ENCODE results near the gene MTRFR.
"Not testable (repeated sequence)": the region's sequence is repeated elsewhere in the genome, so short reads cannot be mapped to it uniquely, and the experiment has no call there.

Gene MTRFR

GRCh38 chr12:123250471-123251383 is 17.5 kb downstream of the MTRFR start:
- no peak for DNase-seq

- no peak for DNase-seq
Observed at GRCh38 chr12:123251403-123252076, 18.3 kb downstream of the MTRFR start.

GRCh38 chr12:123252365-123252764 is 19.1 kb downstream of the MTRFR start:
- not testable (repeated sequence) for DNase-seq

GRCh38 chr12:123253641-123254459 is 20.6 kb downstream of the MTRFR start:
- DNase-seq: no peak

GRCh38 chr12:123254853-123255446 is 21.7 kb downstream of the MTRFR start:
- no peak for DNase-seq

- DNase-seq: no peak
Observed at GRCh38 chr12:123258593-123258992, 25.4 kb downstream of the MTRFR start.

- no peak for DNase-seq
Observed at GRCh38 chr12:123260081-123260480, 26.8 kb downstream of the MTRFR start.

GRCh38 chr12:123261196-123261595 is 28.0 kb downstream of the MTRFR start:
- no peak for DNase-seq

- DNase-seq: no peak
Observed at GRCh38 chr12:123263196-123263817, 30.1 kb downstream of the MTRFR start.

- no peak for DNase-seq
Observed at GRCh38 chr12:123264642-123265041, 31.4 kb downstream of the MTRFR start.

- no peak for DNase-seq
Observed at GRCh38 chr12:123265851-123266678, 32.8 kb downstream of the MTRFR start.

- no peak for DNase-seq
Observed at GRCh38 chr12:123266679-123267277, 33.5 kb downstream of the MTRFR start.

- DNase-seq: no peak
Observed at GRCh38 chr12:123267335-123267920, 34.2 kb downstream of the MTRFR start.

- peak; percentile 49 for DNase-seq
Observed at GRCh38 chr12:123267991-123268843, 35.0 kb downstream of the MTRFR start.

GRCh38 chr12:123268850-123269249 is 35.6 kb downstream of the MTRFR start:
- no peak for DNase-seq

GRCh38 chr12:123269395-123269892 is 36.2 kb downstream of the MTRFR start:
- no peak for DNase-seq

- no peak for DNase-seq
Observed at GRCh38 chr12:123269896-123270213, 36.6 kb downstream of the MTRFR start.

GRCh38 chr12:123270214-123271000 is 37.2 kb downstream of the MTRFR start:
- DNase-seq: no peak
